ENCODE data around the gene SOHLH1.

DNA sequence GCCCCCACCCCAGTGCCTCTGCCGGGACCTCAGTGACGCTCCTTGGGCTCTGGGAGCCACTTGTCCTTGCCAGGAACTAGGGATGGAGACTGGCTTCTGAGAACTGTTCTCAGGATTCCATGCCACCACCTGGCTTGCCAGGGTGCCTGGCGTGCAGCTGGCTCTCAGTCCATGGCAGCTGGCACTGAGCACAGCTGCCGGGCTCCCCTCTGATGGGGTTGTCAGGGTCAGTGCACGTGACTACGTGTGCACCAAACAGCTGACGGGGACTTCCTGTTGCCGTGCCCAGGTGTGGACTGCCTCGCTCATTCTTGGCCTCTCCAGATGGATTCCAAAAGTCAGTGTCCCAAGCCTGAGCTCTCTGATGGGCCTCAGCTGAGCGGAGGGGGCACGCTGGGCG lies 12.1 kb upstream of the SOHLH1 start:
- TF ChIP-seq EZH2 (IDR thresholded peaks at IDR 0.05) (no peak), POLR2AphosphoS5 (IDR thresholded peaks at IDR 0.05; ENCODE audit: borderline replicate concordance, low read depth, low read length) (no peak), FOXP2 (optimal IDR thresholded peaks at IDR 0.05; ENCODE audit: control extremely low read depth, extremely low read length, insufficient read depth) (no peak)

Measured in SK-N-MC (cell line).